Stimulated activated CD8-positive, alpha-beta memory T cell treated with anti-CD3 and anti-CD28 coated beads, Interleukin-7, amount 100 ng/mL, for 1 hour (primary cell): Measurements from ENCODE around the gene TNFAIP8L3.
"Not testable (repeated sequence)": the region's sequence is repeated elsewhere in the genome, so short reads cannot be mapped to it uniquely, and the experiment has no call there.

Experiments
- DNase-seq, 2 donors: peaks; one replicate each; pipeline ENCODE4 v3.0.0-alpha.2; 2020; ENCODE audit warnings: low read depth in 2 of 2

TNFAIP8L3 gene

GRCh38 chr15:51094606-51095569, at the start of gene TNFAIP8L3:
TNFAIP8L3 (minus strand) TSS chr15:51094906; CDS start chr15:51094595, 311 bp downstream.
- no peak for DNase-seq

GRCh38 chr15:51144021-51144532, 49.4 kb upstream of the TNFAIP8L3 start:
- DNase-seq, result no peak

DNA sequence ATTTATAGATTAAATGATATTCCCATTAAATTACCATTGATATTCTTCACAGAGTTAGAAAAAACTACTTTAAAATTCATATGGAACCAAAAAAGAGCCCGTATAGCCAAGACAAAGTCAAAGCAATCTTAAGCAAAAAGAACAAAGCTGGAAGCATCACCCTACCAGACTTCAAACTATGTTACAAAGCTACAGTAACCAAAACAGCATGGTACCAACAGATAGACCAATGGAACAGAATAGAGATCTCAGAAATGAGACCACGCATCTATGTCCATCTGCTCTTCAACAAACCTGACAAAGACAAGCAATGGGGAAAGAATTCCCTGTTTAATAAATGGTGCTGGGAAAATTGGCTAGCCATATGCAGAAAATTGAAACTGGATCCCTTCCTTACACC, 45.6 kb upstream of the TNFAIP8L3 start:
- not testable (repeated sequence) for DNase-seq

- DNase-seq, result no peak
These were observed 44.4 kb upstream of the TNFAIP8L3 start for GRCh38 chr15:51139091-51139490.

GRCh38 chr15:51137880-51138430, 43.2 kb upstream of the TNFAIP8L3 start:
- no peak for DNase-seq

DNA sequence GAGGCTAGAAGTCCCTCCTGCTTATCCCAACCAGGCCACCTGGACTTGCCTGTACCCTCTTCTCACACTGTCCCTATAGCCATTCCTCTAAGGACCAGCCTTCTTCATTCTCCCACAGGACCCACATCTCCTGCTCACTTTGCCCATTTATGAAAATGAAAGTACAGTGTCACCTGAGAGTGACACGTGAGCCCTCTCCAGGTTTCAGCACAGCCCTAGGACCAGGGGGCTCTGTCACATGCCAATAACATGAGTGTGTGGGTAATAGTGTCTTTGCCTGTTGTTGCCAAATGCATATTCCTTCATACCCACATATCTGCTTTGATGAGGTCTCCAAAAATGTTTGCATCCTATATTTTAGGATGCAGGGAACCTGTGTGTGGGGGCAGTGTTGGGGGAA, 42.3 kb upstream of the TNFAIP8L3 start:
- DNase-seq, result no peak

- no peak for DNase-seq
These were observed 40.6 kb upstream of the TNFAIP8L3 start for GRCh38 chr15:51135276-51135675.

DNA sequence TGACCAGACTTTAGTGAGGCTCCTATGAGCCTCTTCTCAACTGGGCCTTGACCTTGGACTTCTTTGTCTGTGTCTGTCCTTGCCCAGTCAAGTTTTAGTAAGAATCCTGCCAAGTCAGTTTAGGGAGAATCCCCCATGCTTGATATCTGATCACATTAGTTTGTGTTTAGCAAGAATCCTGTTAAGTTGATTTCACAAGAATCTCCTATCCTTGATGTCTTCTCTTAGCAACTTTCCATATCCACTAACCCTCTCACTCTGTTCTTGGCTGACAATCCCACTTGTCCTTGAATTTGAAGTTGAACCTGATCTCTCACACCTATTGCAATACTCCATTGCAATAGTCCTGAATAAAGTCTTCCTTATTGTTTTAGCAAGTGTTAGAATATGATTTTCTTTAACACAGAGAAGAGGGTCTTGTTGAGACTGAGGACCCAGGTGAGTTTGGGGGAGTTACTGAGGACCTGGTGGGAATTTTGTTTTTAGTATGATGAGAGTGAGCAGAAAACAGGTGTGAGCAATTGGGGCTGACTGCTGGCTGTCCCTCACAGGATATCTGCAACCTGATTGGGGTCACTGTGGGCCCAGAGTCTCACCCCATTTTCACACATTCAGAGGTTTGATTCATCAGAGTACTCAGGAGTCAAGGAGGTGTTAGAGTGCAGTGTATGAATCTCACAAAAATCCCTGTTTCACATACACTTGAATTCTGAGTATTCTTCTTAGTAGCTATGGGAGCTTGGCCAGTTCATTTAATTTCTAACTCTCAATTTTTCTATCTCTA, 39.9 kb upstream of the TNFAIP8L3 start:
- no peak for DNase-seq

DNA sequence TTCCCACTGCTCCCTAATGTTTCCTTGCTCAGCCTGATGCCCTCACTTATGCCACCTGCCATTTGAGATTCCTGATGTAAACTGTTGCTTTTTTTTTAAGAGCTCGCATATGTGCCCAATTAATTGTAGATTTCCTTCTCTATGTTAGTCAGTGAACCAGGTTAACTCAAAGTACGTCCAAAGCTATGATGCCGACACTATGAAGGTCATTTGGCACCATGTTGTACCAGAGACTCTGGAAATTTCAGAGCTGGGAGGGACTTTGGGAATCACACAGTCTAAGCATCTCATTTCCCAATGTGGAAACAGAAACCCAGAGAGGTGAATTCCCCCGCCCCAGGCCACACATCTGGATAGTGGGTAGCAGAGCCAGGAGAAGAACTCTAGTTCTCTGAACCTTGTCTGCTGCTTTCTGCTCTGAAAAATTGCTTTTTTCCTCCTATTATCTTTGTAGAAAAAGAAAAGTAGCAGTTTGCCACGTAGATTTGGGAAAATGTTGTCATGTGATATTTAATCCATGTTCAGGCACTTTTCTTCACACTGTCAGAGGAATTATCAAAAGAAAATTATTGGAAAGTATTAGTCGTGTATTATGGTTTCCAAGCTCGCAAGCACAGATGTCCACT, 38.5 kb upstream of the TNFAIP8L3 start:
- DNase-seq, result no peak

- no peak for DNase-seq
These were observed 37.9 kb upstream of the TNFAIP8L3 start for GRCh38 chr15:51132384-51133139.

DNA sequence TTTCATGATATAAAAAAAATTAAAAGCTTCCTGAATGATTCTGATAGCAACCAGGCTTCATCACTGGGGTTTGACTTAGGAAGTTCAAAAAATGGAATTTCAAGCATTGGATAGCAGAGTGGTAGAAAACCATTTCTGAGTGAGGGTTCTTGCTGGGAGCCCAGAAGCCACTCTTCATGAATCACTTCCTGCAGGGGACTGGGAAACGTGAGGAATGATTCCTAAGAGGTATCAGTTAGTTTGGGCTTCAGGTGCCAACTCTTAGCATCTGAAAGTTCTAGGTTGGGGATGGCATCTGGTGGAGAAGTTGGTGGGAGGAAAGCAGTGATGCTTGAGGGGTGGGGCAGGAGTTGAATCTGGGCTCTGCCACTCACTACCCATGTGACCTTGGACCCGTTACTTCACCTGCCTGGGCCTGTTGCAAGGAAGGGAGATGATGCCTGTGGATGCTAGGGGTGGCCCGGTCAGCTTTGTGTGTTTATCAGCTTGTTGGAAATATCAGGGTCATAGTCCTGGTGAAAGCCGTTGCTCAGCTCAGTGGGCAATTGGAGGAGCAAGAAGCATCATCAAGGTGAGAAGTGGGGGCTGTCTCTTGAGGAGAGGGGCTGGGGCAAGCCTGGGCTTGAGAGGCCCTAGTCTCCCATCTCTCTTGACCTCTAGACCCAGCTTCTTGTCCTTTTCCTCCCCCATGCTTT, 37.0 kb upstream of the TNFAIP8L3 start:
- DNase-seq, result no peak

DNA sequence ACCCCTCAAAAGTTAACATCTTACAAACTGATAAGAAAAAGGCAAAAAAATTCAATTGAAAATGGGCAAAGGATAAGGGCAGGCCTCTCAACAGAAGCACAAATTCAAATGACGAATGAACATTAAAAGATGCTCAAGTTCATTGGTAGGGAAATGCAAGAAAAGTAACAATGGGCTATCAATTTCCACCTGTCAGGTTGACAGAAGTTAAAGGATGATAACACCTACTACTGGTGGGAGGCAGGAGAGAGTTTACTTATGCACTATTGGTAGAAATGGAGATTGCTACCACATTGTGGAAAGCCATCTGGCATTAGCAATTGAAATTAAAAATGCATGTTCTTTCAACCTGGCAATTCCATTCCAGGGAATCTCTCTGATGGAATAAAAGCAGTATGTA, 35.6 kb upstream of the TNFAIP8L3 start:
- no peak for DNase-seq

DNA sequence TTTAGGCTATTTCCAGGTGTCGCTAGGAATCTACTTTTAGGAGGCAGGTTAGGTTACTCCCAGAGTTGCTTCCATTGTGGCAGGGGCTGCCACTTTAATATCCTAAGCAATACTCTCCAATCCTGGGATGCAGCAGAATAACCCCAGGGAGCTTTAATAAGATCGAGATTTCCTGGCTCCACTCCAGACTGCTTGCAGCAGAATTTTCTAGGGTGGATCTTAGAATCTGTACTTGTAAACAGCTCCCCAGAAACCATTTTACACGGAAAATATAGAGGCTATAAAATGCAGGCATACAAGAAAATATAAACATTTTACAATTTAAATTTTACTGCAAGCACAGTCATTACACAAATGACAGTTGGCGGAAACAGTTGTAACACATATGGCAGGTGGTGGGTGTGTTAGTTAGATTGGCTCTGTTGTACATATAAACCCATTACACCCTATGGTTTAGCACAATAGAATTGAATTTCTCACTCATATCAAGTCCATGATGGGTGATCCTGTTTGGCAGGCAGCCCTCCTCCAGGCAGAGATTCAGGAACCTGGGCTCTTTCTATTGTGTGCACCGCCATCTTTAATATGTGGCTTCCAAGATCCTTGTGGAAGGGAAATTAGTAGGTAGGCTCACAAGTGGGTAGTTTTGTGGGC, 35.0 kb upstream of the TNFAIP8L3 start:
- no peak for DNase-seq

GRCh38 chr15:51128701-51129100, 34.0 kb upstream of the TNFAIP8L3 start:
- no peak for DNase-seq

GRCh38 chr15:51126842-51127241, 32.1 kb upstream of the TNFAIP8L3 start:
- DNase-seq, result no peak

GRCh38 chr15:51123002-51123401, 28.3 kb upstream of the TNFAIP8L3 start:
- DNase-seq, result not testable (repeated sequence)

DNA sequence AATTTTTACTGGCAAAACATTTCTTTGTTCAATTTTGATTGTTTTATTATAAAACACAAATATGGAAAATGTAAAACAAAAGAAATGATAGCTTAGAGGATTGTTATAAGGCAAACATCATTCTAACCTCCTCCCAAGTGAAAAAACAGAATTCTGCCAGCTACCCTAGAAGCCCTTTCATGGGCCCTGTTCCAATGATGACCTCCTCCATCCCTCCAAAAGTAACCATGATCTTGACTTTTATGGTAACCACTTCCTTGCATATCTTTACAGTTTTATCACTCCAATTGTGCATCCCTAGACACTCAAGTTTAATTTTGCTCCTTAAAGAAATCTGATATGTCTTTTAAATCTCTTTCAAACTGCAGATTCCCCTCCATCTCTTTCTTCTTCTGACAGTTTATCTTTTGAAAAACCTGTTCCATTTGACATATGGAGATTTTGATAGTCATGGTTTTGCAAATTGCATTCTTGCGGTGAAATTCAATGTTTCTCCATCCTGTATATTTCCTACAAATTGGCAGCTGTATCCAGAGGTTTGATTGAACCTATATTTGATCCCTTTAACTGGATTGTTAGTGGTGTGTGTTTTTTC, 27.0 kb upstream of the TNFAIP8L3 start:
- no peak for DNase-seq

- no peak for DNase-seq
These were observed 26.4 kb upstream of the TNFAIP8L3 start for GRCh38 chr15:51121118-51121517.

GRCh38 chr15:51119120-51119519, 24.4 kb upstream of the TNFAIP8L3 start:
- DNase-seq, result no peak
